Measurements from ENCODE around the gene DAO.
"Not testable (repeated sequence)": the region's sequence is repeated elsewhere in the genome, so short reads cannot be mapped to it uniquely, and the experiment has no call there.

DAO gene

DNA sequence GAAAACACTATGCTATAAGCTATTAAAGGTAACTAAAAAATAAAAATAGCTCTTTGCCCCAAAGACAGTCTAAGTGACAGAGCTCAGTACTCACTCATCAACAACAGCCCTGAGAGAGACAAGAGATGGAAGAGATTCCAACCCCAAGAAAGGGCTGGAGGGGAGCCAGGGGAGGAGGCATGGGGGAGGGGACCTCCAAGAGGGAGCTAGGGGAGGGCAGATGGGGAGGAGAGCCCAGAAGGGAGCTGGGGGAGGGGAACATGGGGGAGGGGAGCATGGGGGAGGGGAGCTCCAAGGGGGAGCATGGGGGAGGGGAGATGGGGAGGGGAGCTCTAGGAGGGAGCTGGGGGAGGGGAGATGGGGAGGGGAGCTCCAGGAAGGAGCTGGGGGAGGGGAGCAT, 30.2 kb upstream of the DAO start:
- DNase-seq, result no peak

DNA sequence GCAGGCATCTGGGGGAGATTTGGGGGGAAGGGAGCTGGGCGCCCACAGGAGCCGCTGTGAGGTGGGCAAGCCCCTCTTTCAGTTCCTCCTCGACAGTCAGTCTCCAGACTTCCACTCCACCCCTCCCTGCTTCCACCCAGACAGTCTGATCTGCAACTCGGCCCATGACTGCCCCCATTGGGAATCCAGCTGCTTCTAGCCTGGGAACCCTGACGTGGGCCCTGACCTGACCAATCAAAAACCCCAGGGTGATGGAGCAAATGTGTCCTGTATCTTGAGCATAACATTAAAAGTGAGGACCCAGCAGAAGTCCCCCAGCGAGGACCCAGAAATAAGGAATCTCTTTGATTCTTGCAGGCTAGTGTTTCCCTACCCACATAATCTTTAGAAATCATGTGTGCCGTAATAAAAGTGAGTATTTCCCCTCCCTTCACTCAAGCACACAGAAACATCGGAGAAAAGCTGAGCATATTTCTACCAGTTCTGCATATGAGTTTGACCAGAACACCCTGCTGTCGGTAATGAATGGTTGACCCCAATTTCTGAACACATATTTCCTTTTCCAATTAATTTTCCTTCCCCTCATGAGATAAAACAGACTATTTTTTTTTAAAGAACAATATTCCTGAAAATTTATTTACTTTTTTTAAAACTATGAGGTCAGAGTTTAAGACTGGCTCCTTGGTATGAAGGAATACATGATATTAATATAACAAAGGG, 28.9 kb upstream of the DAO start:
- DNase-seq, result no peak

DNA sequence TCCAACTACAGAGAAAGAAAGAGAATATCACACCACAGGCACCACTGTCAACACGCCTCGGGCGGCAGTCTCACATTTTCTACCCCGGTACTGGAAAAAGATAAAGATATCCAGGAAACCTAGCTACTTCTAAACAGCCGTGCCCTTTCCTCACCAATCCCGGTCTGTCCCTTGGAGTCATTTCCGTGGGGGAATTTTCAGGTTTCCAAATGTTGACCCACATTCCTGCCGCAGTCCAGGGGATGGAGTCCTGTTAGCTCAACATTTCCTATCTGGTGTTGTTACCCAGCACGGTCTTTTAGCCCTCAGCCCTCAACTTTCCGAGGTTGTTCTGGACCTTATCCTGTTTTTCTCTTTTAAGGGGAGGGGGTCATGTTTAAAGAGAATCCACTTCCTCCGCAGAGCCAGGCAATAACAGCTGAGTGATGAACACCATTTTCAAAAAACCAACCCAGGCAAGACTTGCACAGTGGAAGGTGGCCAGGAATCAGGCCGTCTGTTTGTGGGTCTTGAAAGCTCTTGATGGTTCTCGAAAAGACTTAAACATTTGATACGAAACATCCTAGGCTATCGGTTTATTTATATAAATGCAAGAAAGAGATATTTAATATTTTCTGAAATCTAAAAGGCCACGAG, 27.1 kb upstream of the DAO start:
- DNase-seq, result no peak

DNA sequence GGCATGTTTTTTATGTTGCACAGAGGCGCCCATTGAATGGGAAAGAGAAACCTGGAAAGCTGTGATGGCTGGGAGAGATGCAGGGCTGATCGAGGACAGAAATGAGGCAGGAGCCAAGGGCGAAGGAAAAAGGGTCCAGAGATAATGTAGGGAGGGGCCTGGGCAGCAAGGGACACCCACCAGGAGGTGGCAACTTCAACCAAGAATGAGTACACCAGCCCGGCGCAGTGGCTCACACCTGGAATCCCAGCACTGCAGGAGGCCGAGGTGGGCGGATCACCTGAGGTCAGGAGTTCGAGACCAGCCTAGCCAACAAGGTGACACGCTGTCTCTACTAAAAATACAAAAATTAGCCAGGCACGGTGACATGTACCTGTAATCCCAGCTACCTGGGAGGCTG, 26.5 kb upstream of the DAO start:
- DNase-seq, result no peak

DNA sequence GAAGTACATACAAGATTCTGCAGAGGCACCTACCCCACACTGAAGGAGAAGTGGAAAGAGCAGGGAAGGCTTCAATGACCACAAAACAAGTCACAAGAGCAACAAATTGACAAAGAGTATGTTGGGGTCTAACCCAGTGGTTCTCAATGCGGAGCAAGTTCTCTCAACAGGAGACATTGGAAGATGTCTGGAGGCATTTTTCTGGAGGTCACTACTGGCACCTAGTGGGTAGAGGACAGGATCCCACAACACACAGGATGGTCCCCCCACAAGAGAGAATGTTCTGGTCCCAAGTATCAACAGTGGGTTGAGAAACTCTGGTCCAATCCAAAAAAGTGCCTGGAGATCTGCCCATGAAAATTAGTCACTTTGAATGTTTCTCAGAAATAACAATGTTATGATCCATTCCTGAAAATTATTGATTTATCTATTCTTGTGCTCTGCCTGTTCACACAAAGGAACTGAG, 25.9 kb upstream of the DAO start:
- no peak for DNase-seq

DNA sequence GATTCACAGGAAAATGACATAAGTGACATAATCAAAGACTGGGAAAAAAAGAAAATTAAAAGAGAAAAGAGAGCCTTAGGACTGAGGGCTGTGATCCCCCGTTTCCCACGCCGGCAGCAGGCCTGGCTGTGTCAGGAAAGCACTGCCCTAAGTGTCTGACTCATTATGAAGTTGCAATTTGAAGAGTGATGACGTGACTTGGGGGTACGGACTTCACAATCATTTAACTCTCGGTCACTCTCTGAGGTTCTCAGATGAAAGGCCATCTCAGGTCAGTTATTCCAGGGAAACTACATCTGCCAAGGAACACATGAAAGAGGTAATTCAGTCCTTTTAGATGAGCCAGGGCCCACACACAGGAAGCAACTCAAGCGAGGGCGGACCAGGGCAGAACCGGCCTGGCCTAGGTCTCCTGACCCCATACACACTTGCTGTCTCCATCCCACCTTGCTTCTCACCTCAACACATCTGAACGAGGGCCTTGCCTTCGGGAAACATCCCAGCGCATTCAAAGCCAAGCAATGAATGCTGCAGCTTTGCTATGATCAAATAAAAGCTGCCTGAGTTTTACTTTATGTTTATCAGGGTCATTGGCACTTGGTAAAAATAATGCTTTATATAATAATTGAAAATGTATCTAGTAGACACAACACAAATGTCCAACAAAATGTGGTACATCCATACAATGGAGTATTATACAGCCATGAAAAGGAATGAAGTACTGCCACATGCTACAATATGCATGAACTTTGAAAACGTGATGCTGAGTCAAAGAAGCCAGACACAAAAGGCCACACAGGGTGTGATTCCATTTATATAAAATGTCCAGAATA, 25.2 kb upstream of the DAO start:
- no peak for DNase-seq

DNA sequence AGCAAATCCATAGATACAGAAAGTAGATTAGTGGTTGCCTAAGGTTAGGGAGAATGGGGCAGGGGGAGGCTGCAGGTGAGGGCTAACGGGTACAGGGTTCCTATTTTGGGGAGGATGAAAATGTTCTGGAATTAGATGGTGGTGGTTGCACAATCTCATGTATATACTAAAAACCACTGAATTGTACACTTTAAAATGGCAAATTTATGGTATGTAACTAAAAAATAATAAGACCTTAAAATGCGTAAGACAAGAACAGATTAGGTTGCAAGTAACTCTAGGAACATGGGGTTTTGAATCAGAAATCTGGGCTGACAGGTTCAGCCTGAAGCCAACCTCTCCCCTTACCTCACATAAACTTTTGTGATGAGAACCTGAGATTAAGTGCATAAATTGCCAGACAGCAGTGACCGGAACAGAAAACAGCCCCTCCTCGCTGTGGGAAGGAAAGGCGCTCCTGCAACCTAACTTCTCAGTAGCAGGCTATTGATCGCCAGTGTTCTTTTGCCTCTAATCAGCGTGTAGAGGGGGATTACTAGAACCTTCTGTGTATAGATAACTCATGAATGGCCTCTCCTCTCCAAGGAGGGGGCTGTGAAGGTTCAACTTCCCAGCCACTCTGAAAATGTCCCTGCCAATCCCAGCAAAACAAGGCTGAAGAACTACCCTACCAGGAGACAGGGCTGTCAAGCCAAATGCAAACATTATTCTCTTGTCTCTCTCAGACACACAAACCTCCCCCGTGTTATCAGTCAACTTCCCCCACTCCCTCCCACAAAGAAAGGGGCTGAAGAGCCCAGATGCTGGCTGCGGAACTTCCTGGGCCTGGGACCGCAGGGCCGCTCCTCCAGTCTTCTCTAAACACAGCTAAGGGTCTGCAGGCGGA, 24.4 kb upstream of the DAO start:
- peak; percentile 57 for DNase-seq

DNA sequence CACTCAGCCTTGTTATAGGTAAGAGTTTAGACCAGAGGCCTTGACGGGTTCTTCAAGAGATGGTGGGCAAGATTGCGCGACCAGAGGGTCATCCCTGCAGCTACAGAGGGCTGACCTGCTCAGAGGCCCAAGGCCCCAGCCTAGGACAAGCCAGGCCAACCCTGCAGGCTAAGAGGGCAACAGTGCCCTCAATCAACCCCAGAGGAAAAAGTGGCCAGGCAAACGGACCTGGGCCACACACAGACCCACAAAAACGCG, 23.8 kb upstream of the DAO start:
- peak; percentile 60 for DNase-seq

DNA sequence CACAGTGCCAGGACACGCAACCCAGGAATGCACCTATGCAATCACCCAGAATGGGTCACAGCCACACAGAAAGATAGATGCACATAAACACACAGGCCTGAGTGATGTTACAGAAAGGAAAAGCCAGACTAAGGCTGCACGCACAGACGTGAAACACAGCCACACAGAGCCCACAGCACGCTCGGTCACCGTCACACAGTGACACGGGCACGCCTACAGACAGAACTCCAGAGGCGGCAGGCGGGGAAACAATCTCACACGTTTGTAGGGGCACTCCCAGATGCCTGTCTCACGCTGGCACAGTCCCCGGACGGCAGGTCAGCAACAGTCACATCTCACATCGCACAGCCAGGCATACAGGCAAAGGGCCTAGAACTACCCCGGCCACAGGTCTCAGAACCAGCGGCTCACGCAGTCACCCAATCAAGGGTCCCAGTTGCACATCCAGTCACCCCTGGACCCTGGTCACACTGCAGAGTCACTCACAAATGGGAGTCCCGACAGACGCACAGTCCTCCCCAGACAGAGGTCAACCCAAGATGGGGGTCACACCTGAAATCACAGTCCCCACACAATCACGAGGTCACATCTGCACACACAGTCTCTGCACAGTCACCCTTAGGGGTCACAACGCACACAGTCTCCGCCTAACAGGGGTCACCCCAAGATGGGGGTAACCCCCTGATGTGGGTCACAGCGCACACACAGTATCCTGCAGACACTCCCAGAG, 23.3 kb upstream of the DAO start:
- no peak for DNase-seq

DNA sequence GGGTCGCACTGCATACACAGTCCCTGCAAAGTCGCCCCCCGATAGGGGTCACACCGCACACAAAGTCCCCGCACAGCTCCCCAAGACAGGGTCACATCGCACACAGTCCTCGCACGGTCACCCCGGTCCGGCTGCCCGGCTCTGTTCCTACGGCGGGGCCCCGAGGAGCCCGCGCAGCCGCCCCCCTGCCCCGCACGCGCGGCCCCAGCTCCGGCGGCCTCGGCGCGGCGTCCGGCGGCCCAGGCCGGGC, 22.8 kb upstream of the DAO start:
- DNase-seq, result peak; percentile 72

DNA sequence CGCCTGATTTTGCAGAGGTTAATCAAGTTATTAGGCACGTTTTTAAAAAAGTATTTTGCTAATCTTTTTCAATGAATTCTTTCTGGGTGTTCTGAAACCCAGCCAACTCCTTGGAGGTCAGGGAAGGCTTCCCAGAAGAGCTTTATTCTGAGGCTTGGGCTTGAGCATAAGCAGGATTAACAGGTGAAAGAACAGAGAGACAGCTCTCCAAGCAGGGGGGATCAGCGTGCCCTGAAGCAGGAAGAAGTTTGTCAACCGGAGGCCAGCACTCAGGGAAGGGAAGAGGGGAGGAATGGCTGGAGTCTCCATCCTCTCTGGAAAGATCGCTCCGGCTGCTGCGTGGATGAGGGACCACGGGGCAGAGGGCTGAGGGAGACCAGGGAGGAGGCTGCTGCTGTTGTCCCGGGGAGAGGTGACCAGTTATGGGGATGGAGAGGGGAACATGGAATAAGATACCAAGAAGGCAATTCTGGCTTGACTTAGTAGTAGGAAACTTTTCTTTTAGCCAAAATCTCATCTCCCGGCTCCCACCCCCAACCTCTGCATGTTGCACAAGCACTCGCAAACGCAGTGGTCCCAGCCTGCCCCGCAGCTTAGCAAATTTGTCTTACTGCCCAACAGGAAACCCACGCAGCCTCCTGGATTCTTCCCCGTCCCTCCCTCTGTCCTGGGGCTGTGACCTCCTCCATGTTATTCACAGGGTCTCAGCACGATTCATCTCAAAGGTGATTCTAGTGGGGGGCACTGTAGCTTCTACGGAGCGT, 21.4 kb upstream of the DAO start:
- DNase-seq, result peak; percentile 45

DNA sequence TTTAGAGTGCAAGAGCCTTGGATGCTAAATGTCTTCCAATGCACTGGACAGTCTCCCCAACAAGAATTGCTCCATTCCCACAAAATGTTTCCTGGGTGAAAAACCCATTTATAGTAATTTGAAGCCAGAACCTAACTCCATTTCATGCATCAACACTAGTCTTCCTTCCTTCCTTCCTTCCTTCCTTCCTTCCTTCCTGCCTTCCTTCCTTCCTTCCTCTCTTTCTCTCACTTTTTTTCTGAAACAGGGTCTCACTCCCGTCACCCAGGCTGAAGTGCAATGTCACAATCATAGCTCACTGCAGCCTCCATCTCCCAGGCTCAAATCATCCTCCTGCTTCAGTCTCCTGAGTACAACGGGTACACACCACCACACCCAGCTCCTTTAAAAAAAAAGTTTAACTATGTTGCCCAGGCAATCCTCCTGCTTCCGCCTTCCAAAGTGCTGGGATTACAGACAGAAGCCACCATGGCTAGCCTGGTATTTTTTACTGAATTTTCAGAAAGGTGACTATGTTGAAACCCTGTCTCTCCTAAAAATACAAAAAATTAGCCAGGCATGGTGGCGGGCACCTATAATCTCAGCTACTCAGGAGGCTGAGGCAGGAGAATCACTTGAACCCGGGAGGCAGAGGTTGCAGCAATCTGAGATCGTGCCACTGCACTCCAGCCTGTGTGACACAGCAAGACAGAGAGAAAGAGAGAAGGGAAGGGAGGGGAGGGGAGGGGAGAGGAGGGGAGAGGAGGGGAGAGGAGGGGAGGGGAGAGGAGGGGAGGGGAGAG, 20.6 kb upstream of the DAO start:
- not testable (repeated sequence) for DNase-seq

DNA sequence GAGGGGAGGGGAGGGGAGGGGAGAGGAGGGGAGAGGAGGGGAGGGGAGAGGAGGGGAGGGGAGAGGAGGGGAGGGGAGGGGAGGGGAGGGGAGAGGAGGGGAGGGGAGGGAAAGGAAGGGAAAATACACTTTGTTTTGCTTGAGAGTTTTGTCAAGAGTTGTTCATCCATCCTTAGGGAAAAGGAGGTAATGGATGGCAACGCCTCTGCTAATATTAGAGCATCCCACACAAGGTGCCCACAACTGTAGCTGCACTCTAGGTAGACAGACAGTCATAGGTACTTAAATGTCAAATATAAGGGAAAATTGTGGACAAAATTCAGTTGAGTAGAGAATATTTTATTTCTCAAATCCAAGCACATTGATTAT, 20.0 kb upstream of the DAO start:
- no peak for DNase-seq

DNA sequence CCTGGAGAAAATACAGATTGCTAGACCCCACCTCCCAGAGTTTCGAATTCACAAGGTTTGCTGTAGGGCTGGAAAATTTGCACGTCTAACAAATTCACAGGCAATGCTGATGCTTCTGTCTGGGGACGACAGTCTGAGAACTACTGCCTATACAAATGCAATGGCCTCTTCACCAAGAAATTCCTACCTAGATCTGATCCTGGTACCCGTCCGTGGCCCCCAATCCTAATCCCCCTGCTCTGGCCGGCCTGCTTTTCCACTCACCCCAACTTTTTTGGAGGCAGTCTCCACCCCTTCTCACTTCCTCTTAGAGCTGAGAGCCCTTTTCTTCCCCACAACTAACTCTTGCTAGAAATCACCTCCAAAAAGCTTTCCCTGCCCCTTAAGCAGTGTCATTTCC, 19.4 kb upstream of the DAO start:
- no peak for DNase-seq

DNA sequence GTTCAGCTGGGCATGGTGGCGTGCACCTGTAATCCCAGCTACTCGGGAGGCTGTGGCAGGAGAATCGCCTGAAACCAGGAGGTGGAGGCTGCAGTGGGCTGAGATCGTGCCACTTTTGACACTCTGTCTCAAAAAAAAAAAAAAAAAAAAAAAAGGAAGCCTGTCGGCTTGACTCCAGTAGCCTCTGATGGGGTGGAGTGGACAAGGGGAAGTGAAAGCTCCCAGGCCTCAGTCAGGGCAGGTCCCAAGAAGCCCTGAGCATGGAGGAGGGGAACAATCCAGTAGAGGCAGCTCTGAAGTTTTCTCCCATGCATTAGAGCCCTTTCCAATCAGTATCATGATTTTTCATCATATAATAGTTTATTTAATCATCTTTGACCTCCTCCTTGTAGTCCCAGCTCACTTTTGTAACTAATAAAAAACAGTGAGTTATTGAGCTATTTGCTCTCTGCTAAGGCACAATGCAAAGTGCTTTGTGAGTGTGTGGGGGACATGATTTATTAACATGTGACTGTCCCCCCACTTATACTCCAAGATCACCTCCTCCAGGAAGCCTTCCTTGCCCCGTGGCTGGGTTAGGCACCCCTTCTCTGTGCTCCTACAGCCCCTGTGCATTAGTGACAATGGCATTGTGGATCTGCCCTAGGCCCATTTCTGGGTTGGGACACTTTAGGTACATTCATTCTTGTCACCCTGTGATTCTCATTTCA, 17.9 kb upstream of the DAO start:
- no peak for DNase-seq

DNA sequence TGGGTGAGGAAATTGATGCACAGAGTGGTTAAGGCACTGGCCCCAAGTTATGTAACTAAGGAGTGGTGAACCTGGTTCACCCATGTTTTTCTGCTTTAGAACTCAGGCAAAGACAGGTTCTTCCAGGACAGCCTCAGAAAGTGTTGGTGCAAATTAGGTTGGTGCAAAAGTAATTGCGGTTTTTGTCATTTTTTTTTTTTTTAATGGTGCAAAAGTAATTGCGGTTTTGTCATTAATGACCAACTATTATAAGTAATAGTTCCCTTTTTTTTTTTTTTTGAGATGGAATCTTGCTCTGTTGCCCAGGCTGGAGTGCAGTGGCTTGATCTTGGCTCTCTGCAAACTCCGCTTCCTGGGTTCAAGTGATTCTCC, 17.3 kb upstream of the DAO start:
- no peak for DNase-seq

DNA sequence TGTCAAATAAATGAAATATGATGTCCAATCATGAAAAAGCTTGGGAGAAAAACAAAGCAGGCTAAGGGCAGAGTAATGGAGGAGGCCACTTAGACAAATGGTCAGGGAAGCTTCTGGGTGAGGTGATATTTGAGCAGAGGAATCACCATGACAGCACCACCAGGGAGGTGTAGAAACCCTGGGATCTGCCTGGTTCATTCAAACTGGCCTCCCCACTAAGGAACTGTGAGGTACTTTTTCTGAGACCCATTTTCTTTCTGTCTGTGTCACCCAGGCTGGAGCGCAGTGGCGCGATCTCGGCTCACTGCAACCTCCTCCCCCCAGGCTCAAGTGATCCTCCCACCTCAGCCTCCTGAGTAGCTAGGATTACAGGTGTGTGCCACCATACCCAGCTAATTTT, 14.7 kb upstream of the DAO start:
- DNase-seq, result no peak

DNA sequence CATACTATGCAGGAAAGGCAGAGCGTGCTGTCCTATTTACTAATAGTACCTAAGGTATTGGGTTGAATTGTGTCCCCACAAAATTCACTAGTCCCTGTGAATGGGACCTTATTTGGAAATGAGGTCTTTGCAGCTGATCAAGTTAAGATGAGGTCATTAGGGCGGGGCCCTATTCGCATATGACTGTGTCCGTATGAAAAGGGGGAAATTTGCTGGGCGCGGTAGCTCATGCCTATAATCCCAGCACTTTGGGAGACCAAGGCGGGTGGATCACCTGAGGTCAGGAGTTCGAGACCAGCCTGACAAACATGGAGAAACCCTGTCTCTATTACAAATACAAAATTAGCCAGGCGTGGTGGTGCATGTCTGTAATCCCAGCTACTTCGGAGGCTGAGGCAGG, 13.8 kb upstream of the DAO start:
- DNase-seq, result not testable (repeated sequence)

DNA sequence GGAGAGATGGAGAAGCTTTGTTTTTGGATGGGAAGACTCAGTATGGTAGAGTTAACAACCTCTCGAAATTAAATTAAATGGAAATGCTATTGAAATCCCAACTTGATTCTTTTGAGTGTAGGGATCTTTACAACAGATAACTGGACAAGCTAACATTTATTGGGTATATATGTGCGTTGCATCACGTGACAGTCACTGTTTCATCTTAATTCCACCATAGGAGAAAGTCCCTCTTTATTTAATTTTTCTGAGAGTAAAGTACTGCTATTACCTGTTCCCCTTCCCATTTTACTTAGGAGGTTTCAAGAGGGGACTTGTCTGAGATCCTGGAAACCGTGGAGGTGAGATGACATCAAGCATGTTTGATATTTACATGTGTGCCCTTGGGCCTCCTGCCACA, 11.1 kb upstream of the DAO start:
- no peak for DNase-seq

DNA sequence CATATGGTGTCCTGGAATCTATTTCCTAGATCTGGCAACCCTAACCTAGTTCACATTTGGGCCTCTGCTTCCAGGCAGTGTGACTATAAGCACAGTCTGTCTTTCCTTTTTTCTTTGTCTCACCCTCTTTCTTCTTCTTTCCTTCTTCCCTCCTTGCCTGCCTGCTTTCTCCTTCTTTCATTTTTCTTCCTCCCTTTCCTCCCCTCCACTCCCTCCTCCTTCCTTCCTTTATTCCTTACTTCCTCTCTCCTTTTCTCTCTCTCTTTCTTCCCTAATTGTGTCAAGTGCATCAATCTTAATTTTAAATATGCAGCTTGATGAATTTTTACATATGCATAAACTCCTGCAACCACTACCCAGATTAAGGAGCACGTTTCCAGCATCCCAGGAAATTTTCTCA, 4.6 kb upstream of the DAO start:
- DNase-seq, result no peak

Data from right kidney (tissue), 1 donor.